Measurements from ENCODE around the gene SLC25A34.
"Not testable (repeated sequence)": the region's sequence is repeated elsewhere in the genome, so short reads cannot be mapped to it uniquely, and the experiment has no call there.

Gene SLC25A34

GRCh38 chr1:15736038-15736891, at the start of gene SLC25A34:
Gene SLC25A34 (plus strand): TSS chr1:15736258. CDS start chr1:15736486, 228 bp downstream.
- no peak for DNase-seq

GRCh38 chr1:15687446-15687845, 48.6 kb upstream of the SLC25A34 start:
- DNase-seq: no peak

GRCh38 chr1:15690317-15690716, 45.7 kb upstream of the SLC25A34 start:
- DNase-seq: no peak

GRCh38 chr1:15691434-15692032, 44.5 kb upstream of the SLC25A34 start:
- no peak for DNase-seq

- no peak for DNase-seq
Measured at GRCh38 chr1:15692121-15692682, 43.9 kb upstream of the SLC25A34 start.

GRCh38 chr1:15693371-15693770, 42.7 kb upstream of the SLC25A34 start:
- DNase-seq: no peak

GRCh38 chr1:15696956-15697521, 39.0 kb upstream of the SLC25A34 start:
- no peak for DNase-seq

GRCh38 chr1:15698201-15698600, 37.9 kb upstream of the SLC25A34 start:
- DNase-seq: no peak

- DNase-seq: not testable (repeated sequence)
Measured at GRCh38 chr1:15699321-15699720, 36.7 kb upstream of the SLC25A34 start.

GRCh38 chr1:15700508-15700907, 35.5 kb upstream of the SLC25A34 start:
- no peak for DNase-seq

GRCh38 chr1:15701784-15702183, 34.3 kb upstream of the SLC25A34 start:
- DNase-seq: no peak

- no peak for DNase-seq
Measured at GRCh38 chr1:15702722-15703550, 33.1 kb upstream of the SLC25A34 start.

GRCh38 chr1:15703562-15703961, 32.5 kb upstream of the SLC25A34 start:
- DNase-seq: no peak

GRCh38 chr1:15704526-15705183, 31.4 kb upstream of the SLC25A34 start:
- DNase-seq: no peak

- DNase-seq: no peak
Measured at GRCh38 chr1:15705184-15705566, 30.9 kb upstream of the SLC25A34 start.

- no peak for DNase-seq
Measured at GRCh38 chr1:15706751-15707150, 29.3 kb upstream of the SLC25A34 start.

- no peak for DNase-seq
Measured at GRCh38 chr1:15707239-15707925, 28.7 kb upstream of the SLC25A34 start.

- DNase-seq: no peak
Measured at GRCh38 chr1:15708486-15709137, 27.4 kb upstream of the SLC25A34 start.

- DNase-seq: no peak
Measured at GRCh38 chr1:15709226-15709625, 26.8 kb upstream of the SLC25A34 start.

- DNase-seq: no peak
Measured at GRCh38 chr1:15712168-15712567, 23.9 kb upstream of the SLC25A34 start.
